Sigmoid colon (tissue), 3 donors: ENCODE results near the gene PTRHD1.

Experiments
- POLR2A ChIP-seq, 2 donors: fragments of 450-650 bp; IDR thresholded peaks; one replicate each; pipeline ENCODE4 v1.6.1; 2016; ENCODE audit warnings: antibody characterized with exemption in 2 of 2, mild to moderate bottlenecking in 2 of 2, moderate library complexity in 2 of 2
- TF ChIP-seq, protein P1 (sequence below), 4 experiments: fragments of 450-650 bp in 3 of 4; fragments of 200-600 bp in 1 of 4; IDR thresholded peaks; one replicate each; pipeline ENCODE4 v1.5.1; 2016 to 2019; ENCODE audit warnings: antibody characterized with exemption in 4 of 4, mild to moderate bottlenecking in 3 of 4, moderate library complexity in 2 of 4

DNA sequence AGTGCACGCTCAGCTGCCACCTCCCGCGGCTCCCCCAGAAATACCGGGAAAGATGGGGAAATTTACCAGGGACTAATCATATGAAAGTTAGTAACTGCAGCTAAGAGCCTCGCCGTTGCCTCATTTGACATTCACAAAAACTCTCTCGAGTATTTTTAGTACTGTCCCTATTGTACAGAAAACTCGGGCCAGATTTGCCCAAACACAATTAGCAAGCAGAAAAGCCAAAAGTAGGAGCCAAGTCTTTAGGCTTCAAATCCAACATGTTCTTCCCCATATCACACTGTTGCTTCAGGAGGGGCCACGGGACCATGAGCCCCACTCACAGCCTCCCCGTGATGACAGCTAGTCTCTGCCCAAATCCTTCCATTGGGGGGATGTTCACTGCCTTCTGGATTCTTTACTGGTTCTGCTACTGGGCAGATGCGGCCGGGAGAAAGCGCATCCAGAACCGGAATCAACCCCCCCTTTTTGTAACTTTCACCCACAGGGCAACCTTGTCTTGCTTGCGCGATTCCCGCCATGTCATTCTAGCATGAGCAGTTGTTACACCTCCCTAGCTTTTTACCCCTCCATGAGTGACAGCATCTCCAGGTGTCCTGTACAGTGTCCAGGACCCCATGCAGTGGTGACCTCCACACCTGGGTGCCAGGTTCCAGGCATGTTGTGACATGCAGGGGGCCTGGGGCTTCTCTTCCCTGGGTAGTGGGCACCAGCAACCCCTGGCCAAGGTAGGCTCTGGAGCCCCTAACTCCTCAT lies 35.2 kb upstream of the PTRHD1 start:
- no peak for TF ChIP-seq POLR2A (IDR thresholded peaks at IDR 0.05)
- TF ChIP-seq, protein P1, sequence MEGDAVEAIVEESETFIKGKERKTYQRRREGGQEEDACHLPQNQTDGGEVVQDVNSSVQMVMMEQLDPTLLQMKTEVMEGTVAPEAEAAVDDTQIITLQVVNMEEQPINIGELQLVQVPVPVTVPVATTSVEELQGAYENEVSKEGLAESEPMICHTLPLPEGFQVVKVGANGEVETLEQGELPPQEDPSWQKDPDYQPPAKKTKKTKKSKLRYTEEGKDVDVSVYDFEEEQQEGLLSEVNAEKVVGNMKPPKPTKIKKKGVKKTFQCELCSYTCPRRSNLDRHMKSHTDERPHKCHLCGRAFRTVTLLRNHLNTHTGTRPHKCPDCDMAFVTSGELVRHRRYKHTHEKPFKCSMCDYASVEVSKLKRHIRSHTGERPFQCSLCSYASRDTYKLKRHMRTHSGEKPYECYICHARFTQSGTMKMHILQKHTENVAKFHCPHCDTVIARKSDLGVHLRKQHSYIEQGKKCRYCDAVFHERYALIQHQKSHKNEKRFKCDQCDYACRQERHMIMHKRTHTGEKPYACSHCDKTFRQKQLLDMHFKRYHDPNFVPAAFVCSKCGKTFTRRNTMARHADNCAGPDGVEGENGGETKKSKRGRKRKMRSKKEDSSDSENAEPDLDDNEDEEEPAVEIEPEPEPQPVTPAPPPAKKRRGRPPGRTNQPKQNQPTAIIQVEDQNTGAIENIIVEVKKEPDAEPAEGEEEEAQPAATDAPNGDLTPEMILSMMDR (IDR thresholded peaks at IDR 0.05) = no peak
